GM21619 (cell line): ENCODE data around the gene LACRT.
"Not testable (repeated sequence)": the region's sequence is repeated elsewhere in the genome, so short reads cannot be mapped to it uniquely, and the experiment has no call there.

Experiments
- ATAC-seq: cut with Tn5 transposase; IDR thresholded peaks from one replicate; pipeline ENCODE4 v1.9.1; 2021; ENCODE audit not compliant: unreplicated experiment

LACRT gene, protein sequence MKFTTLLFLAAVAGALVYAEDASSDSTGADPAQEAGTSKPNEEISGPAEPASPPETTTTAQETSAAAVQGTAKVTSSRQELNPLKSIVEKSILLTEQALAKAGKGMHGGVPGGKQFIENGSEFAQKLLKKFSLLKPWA

DNA sequence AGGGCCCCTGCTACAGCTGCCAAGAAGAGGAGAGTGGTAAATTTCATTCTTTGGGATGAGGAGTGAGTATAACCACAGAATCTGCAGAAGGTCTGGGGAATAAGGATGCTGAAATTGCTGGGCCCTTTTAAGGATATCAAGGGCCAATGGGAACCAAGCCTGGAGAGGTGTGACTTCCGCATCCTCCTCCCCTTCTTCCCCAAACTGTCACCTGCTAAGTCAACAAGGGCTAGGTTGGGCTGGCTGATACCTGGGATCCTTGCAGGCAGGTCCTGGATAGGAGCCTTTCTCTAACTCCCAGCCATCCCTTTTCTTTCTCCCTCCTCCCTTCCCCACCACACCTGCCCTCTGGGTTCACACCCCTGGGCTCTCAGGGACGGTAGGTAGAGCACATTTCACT is at the start of gene LACRT:
TSS of gene LACRT (minus strand) at position 101 of the 400 bp plus-strand sequence. CDS start at position 47, 54 bp downstream.
- no peak for ATAC-seq

DNA sequence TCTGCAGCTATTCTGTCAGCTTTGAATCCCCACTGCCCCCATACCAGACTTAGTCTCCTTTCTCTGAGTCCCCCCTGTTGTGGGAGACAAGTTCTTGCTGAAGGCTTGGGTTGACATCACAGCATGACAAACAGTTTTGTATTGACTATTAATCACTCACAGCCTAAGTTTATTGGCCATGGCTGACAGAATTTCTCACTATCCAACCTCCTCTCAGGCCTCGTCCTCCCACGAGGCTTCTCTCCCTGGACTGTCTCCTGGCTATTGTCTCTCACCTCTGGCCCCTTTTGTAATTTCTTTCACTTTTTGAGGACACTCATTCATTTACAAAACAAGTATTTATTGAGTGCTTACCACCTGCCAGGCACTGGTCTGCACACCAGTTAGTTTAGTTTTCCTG is 48.7 kb upstream of the LACRT start:
- ATAC-seq: no peak

DNA sequence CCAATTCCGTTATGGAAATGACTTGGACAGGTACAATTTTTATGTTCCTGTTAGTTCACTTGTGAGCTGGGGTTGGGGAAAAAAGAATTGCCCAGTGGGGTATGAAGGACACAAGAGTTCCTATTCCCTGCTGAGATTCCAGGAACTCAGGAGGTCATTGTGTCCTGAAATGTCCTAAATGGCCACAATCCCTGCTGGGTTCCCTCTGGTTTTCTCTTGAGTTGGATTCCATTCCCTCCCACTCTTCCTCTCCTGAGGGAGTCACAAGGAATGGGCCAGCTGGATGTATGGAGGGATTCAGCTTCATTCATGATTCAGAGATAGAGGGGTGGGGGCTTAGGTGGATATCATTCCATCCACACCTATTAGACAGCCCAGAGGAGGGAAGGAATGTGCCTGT is 48.0 kb upstream of the LACRT start:
- ATAC-seq: no peak

DNA sequence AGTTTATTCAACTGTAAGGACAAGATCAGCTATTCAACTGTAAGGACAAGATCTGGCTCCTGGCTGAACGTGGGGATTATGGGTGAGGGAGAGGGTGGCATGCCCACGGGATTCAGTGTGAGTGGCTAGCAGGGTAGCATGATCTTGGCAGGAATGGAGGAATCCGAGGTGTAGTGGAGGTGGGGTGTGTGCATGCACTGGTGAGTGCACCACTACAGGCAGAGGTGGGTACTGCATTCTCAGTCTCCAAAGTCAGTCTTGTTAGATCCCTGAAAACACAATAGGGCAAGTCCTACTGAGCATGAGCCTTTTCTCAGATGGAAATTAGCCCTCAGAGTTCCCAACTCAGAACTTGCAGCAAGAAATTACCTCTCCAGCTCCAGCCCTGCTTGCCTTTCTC is 45.7 kb upstream of the LACRT start:
- peak; percentile 74 for ATAC-seq

DNA sequence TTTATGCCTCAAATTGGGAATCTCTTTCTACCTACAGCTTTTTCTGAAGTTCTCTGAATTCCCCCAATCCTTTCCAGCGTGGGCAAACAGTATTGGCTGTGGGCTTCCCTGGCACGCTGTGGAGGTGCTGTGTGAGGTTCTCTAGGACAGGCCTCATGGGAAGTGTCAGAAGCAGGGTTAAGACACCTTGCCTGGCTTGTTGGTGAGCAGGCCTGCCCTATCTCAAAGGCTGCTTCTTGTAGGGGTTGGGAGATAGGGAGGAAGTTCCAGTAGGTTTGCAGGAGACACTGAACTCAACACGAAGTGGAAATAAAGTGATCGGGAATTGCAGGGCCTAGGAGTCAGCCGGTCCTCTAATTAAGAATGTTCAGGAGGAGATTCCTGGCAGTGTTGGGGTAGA is 43.4 kb upstream of the LACRT start:
- no peak for ATAC-seq

DNA sequence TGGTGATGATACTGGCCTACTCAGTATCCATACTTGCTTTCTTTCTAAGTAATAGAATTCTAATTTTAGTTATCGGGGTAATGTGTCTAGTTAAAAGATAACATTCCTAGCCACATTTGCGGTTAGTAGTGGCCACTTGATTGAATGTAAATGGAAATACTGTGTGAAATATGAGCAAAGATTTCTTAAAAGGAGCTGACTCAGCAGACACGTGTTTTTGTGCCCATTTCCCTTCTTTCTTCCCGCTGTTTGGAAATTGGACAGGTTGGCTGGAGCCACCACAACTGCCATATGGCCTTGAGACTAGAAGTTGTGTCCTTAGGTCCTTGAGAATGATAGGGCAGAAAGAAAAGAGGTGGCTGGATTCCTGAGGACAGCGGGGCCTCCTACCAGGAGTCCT is 33.2 kb upstream of the LACRT start:
- ATAC-seq: no peak

DNA sequence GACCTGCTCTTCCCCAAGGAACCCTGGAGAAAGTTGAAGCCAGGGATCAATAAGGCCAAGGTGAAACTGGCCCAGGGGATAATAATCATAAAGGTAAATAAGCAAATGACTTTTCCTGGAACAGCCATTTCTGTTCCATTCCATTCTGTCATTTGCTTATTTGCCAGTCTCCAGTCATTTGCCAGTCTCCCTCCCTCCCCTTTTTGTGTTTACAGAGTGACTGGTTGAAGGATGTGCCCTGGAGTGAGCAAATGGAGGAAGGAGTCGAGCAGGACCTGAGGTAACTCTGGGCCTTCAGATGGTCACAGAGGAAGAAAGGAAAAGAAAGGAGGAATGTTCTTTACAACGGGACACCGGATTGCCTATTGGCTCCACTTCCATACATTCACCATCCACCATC is 31.3 kb upstream of the LACRT start:
- ATAC-seq: no peak

DNA sequence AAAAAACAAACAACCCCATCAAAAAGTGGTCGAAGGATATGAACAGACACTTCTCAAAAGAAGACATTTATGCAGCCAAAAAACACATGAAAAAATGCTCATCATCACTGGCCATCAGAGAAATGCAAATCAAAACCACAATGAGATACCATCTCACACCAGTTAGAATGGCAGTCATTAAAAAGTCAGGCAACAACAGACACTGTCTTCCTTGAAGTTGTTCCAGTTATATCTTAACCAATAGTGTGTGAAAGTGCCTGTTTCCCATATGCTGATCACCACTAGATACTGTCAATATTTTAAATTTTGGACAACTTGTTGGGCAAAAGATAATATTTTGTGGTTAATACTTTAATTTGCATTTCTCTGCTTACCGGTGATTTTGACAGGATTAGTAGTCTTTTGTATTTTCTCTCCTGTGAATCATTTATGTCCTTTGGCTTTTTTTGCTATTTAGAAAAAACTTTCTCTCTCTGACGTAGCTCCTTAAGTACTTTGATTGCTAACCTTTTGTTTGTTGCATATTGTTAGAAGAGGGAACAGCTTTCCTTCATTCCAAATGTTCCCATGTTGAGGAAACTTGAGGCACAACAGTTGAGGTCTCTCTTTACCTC is 30.4 kb upstream of the LACRT start:
- ATAC-seq: not testable (repeated sequence)

DNA sequence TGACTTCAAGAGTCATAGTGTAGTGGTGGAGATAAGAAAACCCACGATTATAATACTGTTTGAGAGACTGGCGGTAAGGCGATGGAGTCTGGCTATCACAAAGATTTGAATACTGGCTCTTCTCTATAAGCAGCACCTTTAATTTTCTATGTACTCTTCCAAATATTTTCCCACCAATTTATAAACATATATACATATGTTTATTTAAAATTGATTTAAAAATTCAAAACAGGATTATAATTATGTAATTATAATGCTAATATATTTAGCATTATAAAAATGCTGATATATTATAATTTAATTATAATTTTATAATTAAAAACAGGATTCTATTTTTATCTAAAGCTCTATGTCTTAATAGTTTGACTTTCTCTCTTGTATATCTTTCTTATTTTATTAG is 28.9 kb upstream of the LACRT start:
- no peak for ATAC-seq

DNA sequence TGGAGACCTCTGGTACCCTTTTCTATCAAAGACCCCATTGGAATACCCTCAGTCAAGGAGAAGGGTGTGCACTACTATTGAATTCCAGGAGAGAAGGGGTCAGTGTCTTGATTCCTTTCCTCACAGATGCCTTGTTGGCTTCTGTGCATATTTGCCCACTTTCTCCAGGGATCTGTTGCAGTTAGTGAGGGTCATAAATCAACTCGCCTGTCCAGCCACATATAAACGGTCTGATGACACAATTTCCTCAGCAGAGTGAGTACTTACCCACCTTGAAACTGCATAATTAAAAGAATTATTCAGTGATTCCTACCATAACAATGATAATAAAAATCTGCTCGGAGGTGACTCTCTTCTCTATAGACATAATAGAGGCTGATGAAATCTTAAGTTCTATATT is 27.3 kb upstream of the LACRT start:
- ATAC-seq: no peak

DNA sequence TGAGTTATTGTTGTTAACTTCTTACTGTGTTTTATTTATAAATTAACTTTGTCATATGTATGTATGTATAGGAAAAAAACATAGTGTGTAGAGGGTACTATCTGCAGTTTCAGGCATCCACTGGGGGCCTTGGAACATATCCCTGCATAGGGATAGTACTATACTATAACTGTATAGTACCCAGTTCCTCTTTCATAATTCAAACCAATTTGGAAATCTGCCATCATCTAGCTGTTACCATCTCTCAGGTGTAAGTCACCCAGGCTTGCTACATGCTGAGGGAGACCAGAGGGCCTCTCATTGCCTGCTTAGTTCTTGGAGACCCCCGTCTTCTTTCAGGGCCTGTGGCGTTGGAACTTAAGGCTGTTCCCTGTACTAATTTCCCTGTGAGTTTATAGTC is 26.4 kb upstream of the LACRT start:
- ATAC-seq: no peak

DNA sequence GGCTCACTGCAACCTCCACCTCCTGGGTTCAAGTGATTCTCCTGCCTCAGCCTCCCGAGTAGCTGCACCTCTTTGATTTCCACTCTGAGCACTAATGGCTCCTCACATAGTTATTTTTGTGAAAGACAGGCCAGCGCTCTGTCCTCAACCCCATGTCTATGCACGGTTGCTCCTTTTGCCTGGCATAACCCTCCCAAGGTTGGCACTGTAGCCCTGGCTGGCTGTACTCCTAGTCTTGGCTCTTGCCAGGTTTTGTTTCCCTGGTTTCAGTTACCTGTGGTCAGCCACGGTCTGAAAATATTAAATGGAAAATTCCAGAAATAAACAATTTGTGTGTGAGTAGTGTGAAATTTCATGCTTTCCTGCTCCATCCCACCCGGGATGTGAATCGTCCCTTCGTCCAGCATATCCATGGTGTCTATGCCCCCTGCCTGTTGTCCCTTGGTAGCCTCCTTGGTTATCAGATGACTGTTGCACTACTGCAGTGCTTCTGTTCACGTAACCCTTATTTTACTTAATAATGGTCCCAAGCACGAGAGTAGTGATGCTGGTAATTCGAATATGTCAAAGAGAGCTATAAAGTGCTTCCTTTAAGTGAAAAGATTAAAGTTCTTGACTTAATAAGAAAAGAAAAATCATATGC is 25.7 kb upstream of the LACRT start:
- ATAC-seq: no peak

DNA sequence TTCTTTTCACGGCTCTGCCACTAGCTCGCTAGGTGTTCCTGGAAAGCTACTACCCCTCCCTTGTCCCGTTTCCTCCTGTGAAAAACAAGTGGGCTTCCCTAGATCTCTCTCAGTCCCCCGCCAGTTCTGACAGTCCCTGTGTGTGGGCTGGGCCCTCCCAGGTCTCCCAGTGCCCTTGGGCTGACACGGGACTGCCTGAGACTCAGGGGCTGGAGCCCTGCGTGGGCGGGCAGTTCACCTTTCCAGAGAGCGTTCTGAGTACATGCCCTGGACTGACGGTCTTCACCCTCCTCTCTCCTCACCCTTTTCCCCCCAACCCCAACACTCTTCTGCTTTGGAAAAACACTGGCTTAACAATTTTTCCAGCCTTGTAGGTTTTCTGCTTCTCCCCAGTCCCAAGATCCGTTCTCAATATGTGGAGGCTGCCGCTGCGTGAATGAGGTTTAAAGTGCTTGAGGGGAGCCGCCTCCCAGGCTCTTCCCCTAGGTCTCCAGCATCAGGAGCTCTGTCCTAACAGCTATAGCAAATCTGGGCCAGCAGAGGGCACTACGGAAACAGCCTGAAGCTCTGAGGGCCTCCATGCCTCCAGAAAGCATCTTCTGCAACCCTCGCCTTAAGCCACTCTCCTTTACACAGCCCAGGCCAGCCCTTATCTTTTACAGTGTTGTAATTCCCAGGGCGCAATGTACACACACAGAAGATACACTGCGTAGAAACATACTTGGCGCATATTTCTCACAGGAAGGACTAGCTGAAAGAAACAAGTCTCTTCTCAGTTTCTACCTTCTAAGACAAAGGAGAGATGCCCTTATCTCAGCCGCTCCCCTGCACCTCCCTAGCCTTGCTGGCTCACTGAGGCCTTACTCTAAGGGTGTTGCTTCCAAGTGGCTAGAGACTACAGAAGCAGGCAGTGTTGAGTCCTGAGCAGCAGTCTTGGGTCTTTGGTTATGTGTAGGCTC is 23.9 kb upstream of the LACRT start:
- ATAC-seq: peak; percentile 82

DNA sequence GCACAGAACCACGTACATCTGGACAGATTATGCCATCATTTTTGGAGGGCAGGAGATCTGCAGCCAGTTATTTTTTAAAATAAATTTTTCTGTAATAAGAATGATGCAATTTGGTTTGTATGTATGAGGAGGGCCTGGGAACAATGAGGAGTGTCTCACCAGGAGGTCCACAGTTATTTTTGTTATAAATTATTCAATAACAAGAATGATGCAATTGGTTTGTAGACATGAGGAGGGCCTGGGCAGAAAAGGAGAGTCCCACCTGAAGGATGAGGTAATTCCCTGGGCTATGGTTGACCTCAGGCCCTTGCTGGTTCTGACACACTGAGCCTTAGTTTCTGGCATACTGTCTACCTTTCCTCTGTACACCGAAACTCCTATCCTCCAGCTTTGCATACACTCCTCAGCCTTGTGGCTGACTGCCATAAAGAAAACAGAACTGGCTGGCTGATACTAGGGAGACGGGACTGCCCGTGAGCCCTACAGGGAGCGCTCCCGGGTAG is 22.5 kb upstream of the LACRT start:
- no peak for ATAC-seq

DNA sequence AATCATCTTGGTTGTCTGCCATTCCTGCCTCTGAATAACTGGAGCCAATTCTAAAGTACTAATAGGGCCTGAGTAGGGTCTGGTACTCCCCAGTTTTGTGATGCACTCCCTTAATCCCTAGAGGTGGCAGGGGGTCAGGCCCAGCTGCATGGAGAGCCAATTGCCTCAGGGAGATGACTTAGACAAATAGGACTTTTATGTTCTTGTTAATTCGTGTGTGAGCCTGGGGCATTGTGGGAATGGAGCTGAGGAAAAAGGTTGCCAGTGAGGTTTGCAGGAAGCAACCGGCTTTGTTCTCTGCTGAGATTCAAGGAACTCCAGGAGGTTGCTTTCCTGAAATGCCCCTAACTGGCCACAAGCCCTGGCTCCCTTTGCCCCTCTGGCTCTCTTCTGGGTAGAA is 20.2 kb upstream of the LACRT start:
- no peak for ATAC-seq

DNA sequence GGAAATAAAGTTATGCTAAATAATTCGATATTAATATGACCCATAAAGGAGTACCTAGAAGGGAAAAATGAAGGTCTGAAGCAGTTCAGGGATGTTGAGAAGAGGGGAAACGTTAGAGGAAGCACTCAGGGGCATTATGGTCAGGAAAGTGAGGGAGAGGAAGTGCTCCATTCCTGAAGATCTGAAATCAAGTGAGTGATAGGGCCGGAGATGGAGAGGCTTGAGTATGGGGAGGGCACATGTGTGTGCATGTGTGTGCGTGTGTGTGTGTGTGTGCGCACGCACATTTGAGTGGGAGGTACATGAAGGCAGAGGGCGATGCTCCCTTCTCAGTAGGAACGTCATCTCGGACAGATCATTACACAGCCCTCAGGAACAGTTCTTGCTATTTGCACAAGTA is 18.3 kb upstream of the LACRT start:
- no peak for ATAC-seq

DNA sequence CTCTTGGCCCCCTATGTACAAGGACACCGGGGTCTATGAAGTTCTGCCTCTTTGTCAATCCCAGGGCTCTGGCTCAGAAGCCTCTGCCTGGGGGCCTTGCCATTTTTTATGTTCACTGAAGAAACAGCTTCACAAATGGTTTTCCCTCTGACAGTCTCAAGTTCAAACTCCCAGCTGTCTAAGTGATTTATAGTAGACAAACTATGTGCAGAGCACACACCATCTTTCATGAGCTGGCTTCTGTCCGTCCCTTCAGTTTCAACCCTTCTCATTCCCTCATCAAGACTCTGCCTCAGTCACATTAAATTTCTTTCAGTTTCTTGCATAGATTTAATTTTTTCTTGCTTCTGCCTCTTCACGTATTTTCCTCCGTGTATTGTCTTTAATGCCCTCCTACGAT is 16.2 kb upstream of the LACRT start:
- ATAC-seq: no peak

DNA sequence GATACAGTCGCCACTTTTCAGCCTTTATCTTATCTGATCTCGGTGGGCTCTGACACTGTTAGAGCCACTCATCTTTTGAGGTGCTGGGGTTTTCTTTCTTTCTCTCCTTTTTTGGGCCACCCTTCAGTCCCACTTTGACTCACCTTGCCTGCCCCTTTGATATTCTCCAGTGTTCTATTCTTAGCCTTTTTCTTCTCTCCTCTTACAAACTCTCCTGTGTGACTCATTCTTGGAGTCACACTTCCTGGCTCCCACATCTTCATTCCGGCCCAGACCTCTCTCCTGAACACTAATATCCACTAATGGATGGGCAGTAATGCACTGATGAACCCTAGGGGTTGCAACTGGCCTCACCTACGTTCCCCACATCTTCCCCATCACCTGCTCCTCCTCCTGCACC is 15.7 kb upstream of the LACRT start:
- ATAC-seq: no peak

DNA sequence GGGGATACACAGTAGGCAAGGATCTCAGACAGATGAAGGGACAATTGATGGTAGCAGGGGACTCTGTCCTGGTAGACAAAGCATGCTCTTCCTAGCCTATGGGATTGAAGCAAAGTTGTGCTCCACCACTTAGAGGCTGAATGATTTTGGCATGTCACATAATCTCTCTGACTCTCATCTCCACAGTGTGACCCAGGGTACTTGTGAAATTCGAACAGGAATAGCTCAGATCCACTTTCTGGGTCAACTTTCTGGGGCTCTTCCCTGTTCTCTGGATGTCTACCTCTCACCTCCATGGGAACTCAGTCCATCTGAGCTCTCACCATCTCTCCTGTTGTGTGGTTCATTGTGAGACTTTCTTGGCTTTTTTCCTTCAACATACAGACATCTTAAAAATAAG is 15.1 kb upstream of the LACRT start:
- ATAC-seq: no peak

DNA sequence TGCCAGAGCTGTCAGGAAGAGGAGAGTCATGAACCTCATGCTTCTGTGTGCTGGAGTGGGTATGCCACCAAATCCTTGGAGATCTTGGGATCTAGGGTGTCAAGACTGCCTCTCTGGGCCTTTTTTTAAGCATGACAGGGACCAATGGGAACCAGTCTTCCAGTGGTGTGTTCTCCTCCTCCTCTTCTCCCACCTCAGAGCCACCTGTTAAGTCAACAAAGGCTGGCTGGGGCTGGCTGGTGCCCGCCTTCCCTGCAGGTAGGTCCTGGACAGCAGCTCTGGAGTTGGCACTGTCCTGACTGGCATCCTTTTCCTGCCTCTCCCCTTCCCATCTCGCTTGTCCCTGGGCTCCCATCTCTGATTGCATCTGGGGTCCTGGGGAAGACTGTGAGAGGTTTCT is 13.6 kb upstream of the LACRT start, which contains the start of gene DCD:
TSS of gene DCD (minus strand) at position 101 of the 400 bp plus-strand sequence. CDS start at position 39, 62 bp downstream.
- no peak for ATAC-seq

DNA sequence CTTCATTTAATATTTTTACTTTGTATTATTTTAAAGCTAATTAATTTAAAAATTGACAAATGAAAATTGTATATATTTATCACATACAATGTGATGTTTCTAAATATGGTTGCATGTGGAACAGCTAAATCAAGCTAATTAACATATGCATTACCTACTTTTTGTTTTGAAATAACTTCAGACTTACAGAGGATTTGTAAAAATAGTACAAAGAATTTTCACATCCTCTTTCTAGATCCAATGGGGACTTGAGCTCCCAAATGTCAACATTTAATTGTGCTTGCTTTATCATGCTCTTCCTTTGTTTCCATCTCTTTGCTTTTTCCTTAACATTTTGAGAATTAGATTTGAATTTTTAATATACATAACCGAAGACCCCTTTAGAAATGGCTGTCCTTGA is 6.9 kb upstream of the LACRT start:
- no peak for ATAC-seq
